Fibroblast of lung (primary cell): ENCODE results near the gene SEMA7A.

ENCODE experiments used
- CTCF ChIP-seq, 2 donors: IDR thresholded peaks in 1 of 2; conservative IDR thresholded peaks in 1 of 2; 1 replicate in 1 of 2; 2 replicates in 1 of 2; pipeline ENCODE4 v1.5.1; 2011 to 2012; ENCODE audit warnings: low read length in 2 of 2, control low read depth in 1 of 2, inconsistent platforms in 1 of 2, low read depth in 1 of 2, mild to moderate bottlenecking in 1 of 2
- EZH2 ChIP-seq: IDR thresholded peaks from 2 replicates; pipeline ENCODE4 v1.5.1; 2012; ENCODE audit warnings: low read length, control low read depth, mild to moderate bottlenecking; ENCODE audit errors: missing control alignments

- TF ChIP-seq CTCF (conservative IDR thresholded peaks at IDR 0.05 in 1 of 2, IDR thresholded peaks at IDR 0.05 in 1 of 2; ENCODE audit: low read depth in 1 of 2, low read length in 2 of 2) (peak in 1 of 2 donors; percentile 4), EZH2 (no peak)
Observed at GRCh38 chr15:74482661-74483060, 48.9 kb upstream of the SEMA7A start.
